ENCODE data around the gene ZNF562.

DNA sequence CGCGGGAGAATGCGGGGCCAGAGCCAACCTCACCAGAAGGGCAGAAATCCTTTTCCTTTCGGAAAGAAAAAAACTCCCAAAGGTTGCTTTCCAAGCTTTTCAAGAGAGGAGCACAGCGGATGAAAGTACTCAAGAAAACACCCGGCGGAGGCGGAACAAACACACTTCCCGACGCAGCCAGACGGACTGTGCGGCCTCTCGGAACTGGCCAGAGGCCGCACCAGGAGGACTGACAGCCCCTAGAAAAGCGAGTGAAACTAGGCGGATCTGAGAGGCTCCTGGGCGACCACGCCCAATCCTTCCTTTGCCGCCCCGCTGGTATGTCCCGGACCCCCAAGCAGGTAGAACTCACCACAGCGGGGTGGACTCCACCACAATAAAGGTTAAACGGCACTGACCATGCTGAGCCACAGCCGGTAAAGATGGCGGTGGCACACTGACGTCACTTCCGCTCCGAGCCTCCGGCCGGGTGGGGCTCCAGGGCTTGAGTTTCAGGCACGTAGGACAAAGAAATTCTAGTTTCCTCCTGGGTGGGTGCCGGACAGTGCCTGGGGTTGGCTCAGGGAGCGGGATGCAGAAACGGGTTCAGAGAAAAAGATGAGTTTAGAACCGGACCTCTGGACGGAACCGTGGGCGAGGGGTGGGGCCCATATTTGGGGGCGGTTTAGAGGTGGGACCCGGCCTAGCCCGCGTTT, at the start of gene ZNF562:
- TF ChIP-seq POLR2A (IDR thresholded peaks at IDR 0.05): peak in 2 of 4 donors; percentile 44 to 70
- TF ChIP-seq, protein P1, sequence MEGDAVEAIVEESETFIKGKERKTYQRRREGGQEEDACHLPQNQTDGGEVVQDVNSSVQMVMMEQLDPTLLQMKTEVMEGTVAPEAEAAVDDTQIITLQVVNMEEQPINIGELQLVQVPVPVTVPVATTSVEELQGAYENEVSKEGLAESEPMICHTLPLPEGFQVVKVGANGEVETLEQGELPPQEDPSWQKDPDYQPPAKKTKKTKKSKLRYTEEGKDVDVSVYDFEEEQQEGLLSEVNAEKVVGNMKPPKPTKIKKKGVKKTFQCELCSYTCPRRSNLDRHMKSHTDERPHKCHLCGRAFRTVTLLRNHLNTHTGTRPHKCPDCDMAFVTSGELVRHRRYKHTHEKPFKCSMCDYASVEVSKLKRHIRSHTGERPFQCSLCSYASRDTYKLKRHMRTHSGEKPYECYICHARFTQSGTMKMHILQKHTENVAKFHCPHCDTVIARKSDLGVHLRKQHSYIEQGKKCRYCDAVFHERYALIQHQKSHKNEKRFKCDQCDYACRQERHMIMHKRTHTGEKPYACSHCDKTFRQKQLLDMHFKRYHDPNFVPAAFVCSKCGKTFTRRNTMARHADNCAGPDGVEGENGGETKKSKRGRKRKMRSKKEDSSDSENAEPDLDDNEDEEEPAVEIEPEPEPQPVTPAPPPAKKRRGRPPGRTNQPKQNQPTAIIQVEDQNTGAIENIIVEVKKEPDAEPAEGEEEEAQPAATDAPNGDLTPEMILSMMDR (IDR thresholded peaks at IDR 0.05): no peak
